HL-60 (cell line): Measurements from ENCODE around the gene PRL.

Source experiments
- DNase-seq, 2 experiments: peaks; one replicate each; pipeline ENCODE4 v3.0.0-alpha.2; 2010 to 2020; ENCODE audit warnings: low read depth in 1 of 2, low spot score in 1 of 2
- H3K27ac ChIP-seq: fragments of 250-450 bp; sonication (Bioruptor Pico); replicated peaks from 2 replicates; pipeline ENCODE4 v1.5.1; 2020; ENCODE audit warnings: mild to moderate bottlenecking, moderate library complexity
- H3K27me3 ChIP-seq: fragments of 250-450 bp; sonication (Bioruptor Pico); 2 replicates; pipeline ENCODE4 v1.5.1; 2021; ENCODE audit warnings: mild to moderate bottlenecking, moderate library complexity; ENCODE audit not compliant: insufficient read depth, poor library complexity, severe bottlenecking
- H3K4me3 ChIP-seq: replicated peaks from 2 replicates; pipeline ENCODE4 v1.5.1; 2011; ENCODE audit warnings: mild to moderate bottlenecking, control low read depth, low read length; ENCODE audit not compliant: insufficient read depth
- CTCF ChIP-seq: IDR thresholded peaks from one replicate; pipeline ENCODE4 v1.5.1; 2011; ENCODE audit warnings: low read length, control low read depth, inconsistent platforms; ENCODE audit not compliant: insufficient read depth
- GABPA ChIP-seq: IDR thresholded peaks from 2 replicates; pipeline ENCODE4 v1.6.1; 2012; ENCODE audit warnings: low read depth
- POLR2AphosphoS5 ChIP-seq: IDR thresholded peaks from 2 replicates; pipeline ENCODE4 v1.6.1; 2012; ENCODE audit warnings: low read depth
- REST ChIP-seq: IDR thresholded peaks from 2 replicates; pipeline ENCODE4 v1.6.1; 2012; ENCODE audit warnings: low read depth; ENCODE audit not compliant: insufficient replicate concordance
- SPI1 ChIP-seq: IDR thresholded peaks from 2 replicates; pipeline ENCODE4 v1.6.1; 2012; ENCODE audit warnings: low read depth, mild to moderate bottlenecking, borderline replicate concordance

Gene PRL

GRCh38 chr6:22322103-22323030 is 25.5 kb upstream of the PRL start:
- no peak overlapping the region for H3K27ac ChIP-seq
- no peaks in the 10 kb centered on the region for H3K27me3 ChIP-seq
- no peak overlapping the region for H3K4me3 ChIP-seq
- TF ChIP-seq CTCF (no peak), SPI1 (no peak), GABPA (no peak), POLR2AphosphoS5 (no peak), REST (no peak)
- no peak for DNase-seq

GRCh38 chr6:22320750-22321149 is 23.9 kb upstream of the PRL start:
- Histone ChIP-seq H3K27me3 (no peaks in the 10 kb centered on the region), H3K4me3 (no peak overlapping the region), H3K27ac (no peak overlapping the region)
- DNase-seq = no peak
- no peak for TF ChIP-seq SPI1
- TF ChIP-seq REST = no peak
- no peak for TF ChIP-seq GABPA
- TF ChIP-seq CTCF = no peak
- TF ChIP-seq POLR2AphosphoS5 = no peak

GRCh38 chr6:22318404-22318803 is 21.6 kb upstream of the PRL start:
- Histone ChIP-seq H3K4me3 (no peak overlapping the region), H3K27me3 (no peaks in the 10 kb centered on the region), H3K27ac (no peak overlapping the region)
- no peak for TF ChIP-seq REST
- no peak for DNase-seq
